ENCODE results near the gene TINAGL1.

TINAGL1 gene

GRCh38 chr1:31607360-31607759 lies 31.0 kb downstream of the TINAGL1 start:
- DNase-seq (ENCODE audit: low read depth in 2 of 2), result no peak

GRCh38 chr1:31609514-31610118 lies 33.3 kb downstream of the TINAGL1 start:
- no peak for DNase-seq (ENCODE audit: low read depth in 2 of 2)

- no peak for DNase-seq (ENCODE audit: low read depth in 2 of 2)
These were observed 38.2 kb downstream of the TINAGL1 start for GRCh38 chr1:31614414-31615005.

GRCh38 chr1:31615414-31615813 lies 39.1 kb downstream of the TINAGL1 start:
- no peak for DNase-seq (ENCODE audit: low read depth in 2 of 2)

DNA sequence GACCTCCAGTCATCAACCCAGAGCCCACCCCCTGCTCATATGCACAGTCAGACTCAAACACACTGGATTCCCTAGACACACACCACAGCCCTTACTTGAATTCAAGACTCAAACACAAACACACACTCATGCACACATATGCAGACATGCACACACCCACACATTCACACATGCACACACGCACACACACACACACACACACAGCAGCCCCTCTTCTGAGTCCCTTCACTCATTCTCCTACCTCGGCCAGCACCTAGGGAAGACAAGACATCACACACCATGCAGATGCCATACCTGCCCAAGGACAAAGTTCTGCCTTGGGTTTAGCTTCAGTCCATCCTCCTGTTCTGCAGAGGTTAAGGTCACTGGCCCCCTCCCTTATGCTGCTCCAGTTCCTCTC lies 39.6 kb downstream of the TINAGL1 start:
- DNase-seq (ENCODE audit: low read depth in 2 of 2), result no peak

DNA sequence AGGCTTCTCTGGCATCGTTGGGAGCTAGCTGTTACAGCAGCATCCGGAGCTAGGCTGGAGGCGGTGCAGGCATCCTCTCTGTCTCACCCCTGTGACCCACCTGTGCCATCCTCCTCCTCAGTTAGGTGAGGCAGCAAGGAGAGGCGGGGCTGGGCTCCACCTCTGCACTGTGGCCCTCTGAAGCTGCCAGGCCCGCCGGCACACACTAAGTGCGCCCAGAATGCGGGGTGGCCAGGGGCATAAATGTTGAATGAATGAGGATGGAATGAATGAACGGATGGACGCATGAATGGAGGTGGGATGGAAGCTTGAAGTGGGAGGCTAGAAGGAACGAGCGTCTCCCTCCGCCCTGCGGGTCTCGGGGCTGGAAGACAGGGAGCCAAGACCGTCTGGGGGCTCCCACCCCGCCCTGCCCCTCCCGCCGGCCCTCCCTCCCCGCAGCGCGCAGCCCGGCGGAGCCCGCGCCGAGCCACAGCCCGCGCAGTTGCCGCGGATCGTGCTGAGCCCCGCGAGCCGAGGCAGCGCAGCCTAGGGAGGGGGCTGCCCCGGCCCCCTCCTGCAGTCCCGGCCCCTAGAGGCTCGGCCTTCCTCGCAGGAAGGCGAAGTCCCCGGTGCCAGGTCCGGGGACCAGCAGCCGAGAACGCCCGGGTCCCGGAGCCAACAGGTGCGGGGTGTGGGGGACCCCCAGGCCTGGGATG lies 41.1 kb downstream of the TINAGL1 start, which contains the start of gene HCRTR1:
TSS of gene HCRTR1 (plus strand) at position 472 of the 698 bp plus-strand sequence. CDS start 1,504 bp downstream, outside the sequence.
- DNase-seq (ENCODE audit: low read depth in 2 of 2), result no peak

DNA sequence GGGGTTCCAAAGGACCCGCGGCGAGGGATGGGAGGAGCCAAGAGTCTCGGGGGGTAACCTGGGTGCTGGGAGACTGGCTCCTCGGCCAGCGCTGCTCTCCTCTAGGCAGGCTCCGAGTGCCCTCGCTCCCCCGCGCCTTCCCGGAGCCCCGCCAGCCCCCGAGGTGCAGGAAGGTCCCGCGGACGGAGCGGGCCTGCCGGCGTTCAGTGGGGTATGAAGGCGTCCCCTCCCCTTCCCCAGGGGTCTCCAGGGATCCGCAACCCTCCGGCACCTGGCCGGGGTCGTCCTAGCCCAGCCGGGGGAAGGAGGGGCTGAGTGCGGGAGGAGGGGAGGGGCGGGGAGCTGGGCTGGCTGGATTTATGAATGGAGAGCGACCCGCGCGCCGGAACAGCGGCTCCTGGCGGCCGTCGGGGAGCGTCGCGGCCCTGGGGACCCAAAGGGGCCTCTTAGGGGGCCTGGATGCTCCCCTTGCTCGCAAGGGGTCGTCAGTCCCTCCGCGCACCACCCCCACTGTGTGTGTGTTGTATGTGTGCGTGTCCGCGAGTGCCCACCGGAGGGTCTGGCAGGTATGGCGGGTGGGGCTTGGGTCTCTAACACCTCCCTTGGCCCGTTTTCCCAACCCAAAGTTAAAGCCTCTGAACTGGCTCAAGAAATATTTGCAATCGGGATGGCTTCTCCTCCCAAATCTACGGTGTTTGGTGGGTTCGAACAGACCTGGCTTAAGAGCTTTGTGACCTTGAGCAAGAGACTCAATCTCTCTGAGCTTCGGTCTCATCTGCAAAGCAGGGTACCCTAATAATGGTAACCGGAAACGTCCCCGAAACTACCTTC lies 41.8 kb downstream of the TINAGL1 start:
- no peak for DNase-seq (ENCODE audit: low read depth in 2 of 2)

DNA sequence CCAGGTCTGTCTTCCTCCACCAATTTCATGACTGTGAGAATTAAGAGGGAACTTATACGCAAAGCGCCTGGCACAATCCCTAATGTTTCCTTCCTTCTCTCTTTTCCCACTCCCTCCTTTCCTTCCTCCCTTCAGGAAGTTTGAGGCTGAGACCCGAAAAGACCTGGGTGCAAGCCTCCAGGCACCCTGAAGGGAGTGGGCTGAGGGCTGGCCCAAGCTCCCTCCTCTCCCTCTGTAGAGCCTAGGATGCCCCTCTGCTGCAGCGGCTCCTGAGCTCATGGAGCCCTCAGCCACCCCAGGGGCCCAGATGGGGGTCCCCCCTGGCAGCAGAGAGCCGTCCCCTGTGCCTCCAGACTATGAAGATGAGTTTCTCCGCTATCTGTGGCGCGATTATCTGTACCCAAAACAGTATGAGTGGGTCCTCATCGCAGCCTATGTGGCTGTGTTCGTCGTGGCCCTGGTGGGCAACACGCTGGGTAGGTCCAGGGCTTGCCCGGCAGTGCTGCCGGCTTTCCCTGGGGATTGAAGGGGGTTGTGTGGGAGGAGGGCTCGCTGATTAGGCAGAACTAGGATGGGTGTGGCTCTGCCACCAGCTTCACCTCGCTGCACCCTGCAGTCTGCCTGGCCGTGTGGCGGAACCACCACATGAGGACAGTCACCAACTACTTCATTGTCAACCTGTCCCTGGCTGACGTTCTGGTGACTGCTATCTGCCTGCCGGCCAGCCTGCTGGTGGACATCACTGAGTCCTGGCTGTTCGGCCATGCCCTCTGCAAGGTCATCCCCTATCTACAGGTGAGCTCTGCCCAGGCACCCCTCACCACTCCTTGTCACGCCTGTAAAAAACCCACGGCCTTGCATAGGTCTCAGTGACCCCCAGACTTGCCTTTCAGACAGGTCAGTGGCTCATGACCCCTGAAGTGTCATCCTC lies 42.9 kb downstream of the TINAGL1 start:
- no peak for DNase-seq (ENCODE audit: low read depth in 2 of 2)

DNA sequence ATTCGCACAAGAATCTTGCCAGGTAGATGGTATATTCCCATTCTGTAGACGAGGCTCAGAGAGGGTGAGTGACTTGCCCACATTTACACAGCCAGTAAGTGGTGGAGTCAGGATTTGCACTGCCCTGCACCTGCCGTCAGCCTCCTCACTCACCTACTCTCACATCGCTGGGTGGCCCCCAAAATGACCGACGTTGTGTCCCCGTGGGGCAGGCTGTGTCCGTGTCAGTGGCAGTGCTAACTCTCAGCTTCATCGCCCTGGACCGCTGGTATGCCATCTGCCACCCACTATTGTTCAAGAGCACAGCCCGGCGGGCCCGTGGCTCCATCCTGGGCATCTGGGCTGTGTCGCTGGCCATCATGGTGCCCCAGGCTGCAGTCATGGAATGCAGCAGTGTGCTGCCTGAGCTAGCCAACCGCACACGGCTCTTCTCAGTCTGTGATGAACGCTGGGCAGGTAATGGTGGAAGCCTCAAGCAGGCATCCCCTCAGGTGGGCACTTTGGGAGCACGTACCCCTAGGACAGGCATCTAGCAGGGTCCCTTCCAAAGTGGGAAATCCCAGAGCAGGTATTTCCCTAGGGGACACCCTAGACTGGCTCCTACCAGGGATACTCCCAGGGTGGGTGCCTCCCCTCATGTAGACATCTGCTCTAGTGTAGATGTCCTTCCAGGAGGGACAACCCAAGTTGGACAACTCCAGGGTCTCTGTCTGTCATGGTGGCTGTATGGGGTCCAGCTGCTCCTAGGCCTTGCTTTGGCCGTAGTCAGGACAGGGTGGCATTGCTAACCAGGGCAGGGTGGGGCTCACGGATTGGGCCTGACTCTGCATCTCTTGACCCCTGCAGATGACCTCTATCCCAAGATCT lies 44.5 kb downstream of the TINAGL1 start:
- no peak for DNase-seq (ENCODE audit: low read depth in 2 of 2)

- no peak for DNase-seq (ENCODE audit: low read depth in 2 of 2)
These were observed 45.1 kb downstream of the TINAGL1 start for GRCh38 chr1:31621498-31621820.

GRCh38 chr1:31621847-31622730 lies 45.8 kb downstream of the TINAGL1 start:
- no peak for DNase-seq (ENCODE audit: low read depth in 2 of 2)

GRCh38 chr1:31623365-31623764 lies 47.0 kb downstream of the TINAGL1 start:
- no peak for DNase-seq (ENCODE audit: low read depth in 2 of 2)

- DNase-seq (ENCODE audit: low read depth in 2 of 2), result no peak
These were observed 48.0 kb downstream of the TINAGL1 start for GRCh38 chr1:31624309-31624708.

- DNase-seq (ENCODE audit: low read depth in 2 of 2), result no peak
These were observed 48.6 kb downstream of the TINAGL1 start for GRCh38 chr1:31624731-31625514.

GRCh38 chr1:31625561-31626222 lies 49.4 kb downstream of the TINAGL1 start:
- peak in 1 of 2 experiments; percentile 3 for DNase-seq (ENCODE audit: low read depth in 2 of 2)

DNA sequence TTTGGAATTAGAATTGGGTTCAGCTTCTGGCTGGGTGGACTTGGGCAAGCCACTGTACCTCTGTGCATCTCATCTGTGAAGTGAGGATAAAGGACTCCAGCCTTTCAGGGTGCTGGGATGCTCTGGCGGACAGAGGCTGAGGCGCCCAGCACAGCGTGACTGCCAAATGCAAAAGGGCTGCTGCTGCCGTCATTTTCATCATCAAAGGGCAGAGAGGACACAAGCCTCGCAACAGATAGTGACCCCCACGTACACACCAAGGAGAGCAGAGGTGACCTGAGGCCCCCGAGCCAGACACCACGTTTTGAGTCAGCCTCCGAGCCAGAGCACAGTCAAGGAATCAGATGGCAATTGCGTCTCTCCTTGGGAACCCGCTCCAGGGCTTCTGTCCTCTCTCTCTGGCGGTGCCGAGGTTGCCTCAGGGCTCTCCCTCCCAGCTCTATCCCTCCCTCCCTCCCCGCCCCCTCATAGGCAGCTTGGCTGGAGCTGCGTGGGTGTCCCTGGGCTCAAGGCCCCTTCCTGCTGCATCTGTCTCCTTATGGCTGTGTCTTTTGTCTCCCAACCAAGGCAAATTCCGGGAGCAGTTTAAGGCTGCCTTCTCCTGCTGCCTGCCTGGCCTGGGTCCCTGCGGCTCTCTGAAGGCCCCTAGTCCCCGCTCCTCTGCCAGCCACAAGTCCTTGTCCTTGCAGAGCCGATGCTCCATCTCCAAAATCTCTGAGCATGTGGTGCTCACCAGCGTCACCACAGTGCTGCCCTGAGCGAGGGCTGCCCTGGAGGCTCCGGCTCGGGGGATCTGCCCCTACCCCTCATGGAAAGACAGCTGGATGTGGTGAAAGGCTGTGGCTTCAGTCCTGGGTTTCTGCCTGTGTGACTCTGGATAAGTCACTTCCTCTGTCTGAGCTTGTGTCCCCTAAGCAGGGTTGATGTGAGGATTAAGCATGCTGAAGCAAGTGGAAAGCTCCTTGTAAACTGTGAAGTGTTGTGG lies 50.2 kb downstream of the TINAGL1 start:
- DNase-seq (ENCODE audit: low read depth in 2 of 2), result no peak
